Mesothelial cell of epicardium (in vitro differentiated cells): Measurements from ENCODE around the gene ATP6V0D1. TPM values are rescaled to one million over a fixed set of nuclear protein-coding genes. Genes with fewer than 3 reads are reported as not detected.

Source experiments
- DNase-seq, 2 experiments: peaks; one replicate each; pipeline ENCODE4 v3.0.0; 2021; ENCODE audit warnings: low spot score in 2 of 2; ENCODE audit not compliant: unreplicated experiment in 2 of 2
- H3K27ac Mint-ChIP-seq: 2 replicates; pipeline ENCODE4 v1.8.0; 2021; ENCODE audit warnings: mixed read lengths
- H3K27me3 Mint-ChIP-seq: 2 replicates; pipeline ENCODE4 v1.8.0; 2021; ENCODE audit warnings: low read depth, mixed read lengths
- H3K36me3 Mint-ChIP-seq: 2 replicates; pipeline ENCODE4 v1.8.0; 2021; ENCODE audit warnings: mixed read lengths
- H3K4me1 Mint-ChIP-seq: 2 replicates; pipeline ENCODE4 v1.8.0; 2021; ENCODE audit warnings: mixed read lengths
- H3K4me3 Mint-ChIP-seq: 2 replicates; pipeline ENCODE4 v1.8.0; 2021; ENCODE audit warnings: mild to moderate bottlenecking, moderate library complexity, mixed read lengths
- H3K9me3 Mint-ChIP-seq: 2 replicates; pipeline ENCODE4 v1.8.0; 2021; ENCODE audit warnings: mixed read lengths
- CTCF ChIP-seq: fragments of 200-600 bp; sonication (generic); IDR thresholded peaks from one replicate; pipeline ENCODE4 v1.5.0; 2021; ENCODE audit warnings: antibody characterized with exemption; ENCODE audit not compliant: unreplicated experiment
- total RNA-seq: library from RNA; stranded (reverse); gene quantifications from 3 replicates; pipeline ENCODE4 v1.2.1, GENCODE V29; 2021

ATP6V0D1 gene
- total RNA-seq, 1 donor from 2014 or later: 53.7 TPM

- no peak overlapping the region for H3K27ac Mint-ChIP-seq
- H3K4me1 Mint-ChIP-seq: no peaks in the 10 kb centered on the region
- no peak overlapping the region for H3K4me3 Mint-ChIP-seq
- TF ChIP-seq CTCF: no peak
- no peak for DNase-seq
- peaks cover 5% of the 10 kb centered on the region for H3K36me3 Mint-ChIP-seq
- H3K27me3 Mint-ChIP-seq: no peaks in the 10 kb centered on the region
- H3K9me3 Mint-ChIP-seq: no peaks in the 10 kb centered on the region
These were observed 33.4 kb downstream of the ATP6V0D1 start for GRCh38 chr16:67447508-67448076.

- no peak for DNase-seq
- no peak for TF ChIP-seq CTCF
- Mint-ChIP-seq H3K36me3 (peaks cover 5% of the 10 kb centered on the region), H3K27me3 (no peaks in the 10 kb centered on the region), H3K4me1 (no peaks in the 10 kb centered on the region), H3K27ac (no peak overlapping the region), H3K9me3 (no peaks in the 10 kb centered on the region), H3K4me3 (no peak overlapping the region)
These were observed 33.9 kb downstream of the ATP6V0D1 start for GRCh38 chr16:67446968-67447507.

GRCh38 chr16:67445913-67446907 lies 34.7 kb downstream of the ATP6V0D1 start:
- no peak for TF ChIP-seq CTCF
- no peaks in the 10 kb centered on the region for H3K9me3 Mint-ChIP-seq
- H3K27me3 Mint-ChIP-seq: no peaks in the 10 kb centered on the region
- no peaks in the 10 kb centered on the region for H3K4me1 Mint-ChIP-seq
- H3K27ac Mint-ChIP-seq: no peak overlapping the region
- no peak overlapping the region for H3K4me3 Mint-ChIP-seq
- H3K36me3 Mint-ChIP-seq: peaks cover 5% of the 10 kb centered on the region
- DNase-seq: no peak

GRCh38 chr16:67445441-67445912 lies 35.5 kb downstream of the ATP6V0D1 start:
- peaks cover 5% of the 10 kb centered on the region for H3K36me3 Mint-ChIP-seq
- H3K4me3 Mint-ChIP-seq: no peak overlapping the region
- H3K9me3 Mint-ChIP-seq: no peaks in the 10 kb centered on the region
- H3K4me1 Mint-ChIP-seq: no peaks in the 10 kb centered on the region
- no peak for TF ChIP-seq CTCF
- DNase-seq: no peak
- H3K27me3 Mint-ChIP-seq: no peaks in the 10 kb centered on the region
- no peak overlapping the region for H3K27ac Mint-ChIP-seq

GRCh38 chr16:67445126-67445426 lies 35.9 kb downstream of the ATP6V0D1 start:
- Mint-ChIP-seq H3K4me1 (no peaks in the 10 kb centered on the region), H3K4me3 (no peak overlapping the region), H3K36me3 (peaks cover 5% of the 10 kb centered on the region), H3K27me3 (no peaks in the 10 kb centered on the region), H3K27ac (no peak overlapping the region), H3K9me3 (no peaks in the 10 kb centered on the region)
- no peak for DNase-seq
- no peak for TF ChIP-seq CTCF
